ENCODE measurements around the gene LYST. TPM values are rescaled to one million over a fixed set of nuclear protein-coding genes. Genes with fewer than 3 reads are reported as not detected.

LYST gene
- total and polyA plus RNA-seq, 2 donors (not counting 3 experiments of a cell fraction or from before 2014, with no cell fraction given) = 3.1 to 9.6 TPM

GRCh38 chr1:235643837-235644692 is 222.6 kb downstream of the LYST start:
- no peak for TF ChIP-seq MYC (IDR thresholded peaks at IDR 0.05; ENCODE audit: low read depth, low read length)
- no peak for TF ChIP-seq EZH2 (IDR thresholded peaks at IDR 0.05; ENCODE audit: borderline replicate concordance, low read depth, low read length, severe bottlenecking)
- TF ChIP-seq, protein P1, sequence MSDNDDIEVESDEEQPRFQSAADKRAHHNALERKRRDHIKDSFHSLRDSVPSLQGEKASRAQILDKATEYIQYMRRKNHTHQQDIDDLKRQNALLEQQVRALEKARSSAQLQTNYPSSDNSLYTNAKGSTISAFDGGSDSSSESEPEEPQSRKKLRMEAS (IDR thresholded peaks at IDR 0.05; ENCODE audit: insufficient read depth, insufficient read length) = no peak
- TF ChIP-seq JUN (IDR thresholded peaks at IDR 0.05; ENCODE audit: borderline replicate concordance, insufficient read depth, insufficient read length, low read depth) = no peak
- no peak for TF ChIP-seq GATA2 (IDR thresholded peaks at IDR 0.05; ENCODE audit: insufficient read depth, insufficient read length, low read depth, low read length)
- TF ChIP-seq FOS (IDR thresholded peaks at IDR 0.05; ENCODE audit: borderline replicate concordance, insufficient read depth, low read length) = no peak
- TF ChIP-seq POLR2AphosphoS5 (IDR thresholded peaks at IDR 0.05; ENCODE audit: insufficient read depth, low read depth, low read length) = no peak
- TF ChIP-seq, protein P2, sequence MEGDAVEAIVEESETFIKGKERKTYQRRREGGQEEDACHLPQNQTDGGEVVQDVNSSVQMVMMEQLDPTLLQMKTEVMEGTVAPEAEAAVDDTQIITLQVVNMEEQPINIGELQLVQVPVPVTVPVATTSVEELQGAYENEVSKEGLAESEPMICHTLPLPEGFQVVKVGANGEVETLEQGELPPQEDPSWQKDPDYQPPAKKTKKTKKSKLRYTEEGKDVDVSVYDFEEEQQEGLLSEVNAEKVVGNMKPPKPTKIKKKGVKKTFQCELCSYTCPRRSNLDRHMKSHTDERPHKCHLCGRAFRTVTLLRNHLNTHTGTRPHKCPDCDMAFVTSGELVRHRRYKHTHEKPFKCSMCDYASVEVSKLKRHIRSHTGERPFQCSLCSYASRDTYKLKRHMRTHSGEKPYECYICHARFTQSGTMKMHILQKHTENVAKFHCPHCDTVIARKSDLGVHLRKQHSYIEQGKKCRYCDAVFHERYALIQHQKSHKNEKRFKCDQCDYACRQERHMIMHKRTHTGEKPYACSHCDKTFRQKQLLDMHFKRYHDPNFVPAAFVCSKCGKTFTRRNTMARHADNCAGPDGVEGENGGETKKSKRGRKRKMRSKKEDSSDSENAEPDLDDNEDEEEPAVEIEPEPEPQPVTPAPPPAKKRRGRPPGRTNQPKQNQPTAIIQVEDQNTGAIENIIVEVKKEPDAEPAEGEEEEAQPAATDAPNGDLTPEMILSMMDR (IDR thresholded peaks at IDR 0.05; ENCODE audit: extremely low read depth in 1 of 2, insufficient read depth in 1 of 2, low read depth in 1 of 2, low read length in 2 of 2) = no peak
- TF ChIP-seq POLR2A (IDR thresholded peaks at IDR 0.05; ENCODE audit: low read depth, low read length) = no peak
- no peak overlapping the region for H3K4me3 ChIP-seq (replicated peaks in 1 of 3; ENCODE audit: insufficient read depth in 1 of 3, low read depth in 1 of 3, low read length in 3 of 3)
- POLR2A ChIA-PET = no interaction called here
- peaks cover 13% of the 10 kb centered on the region for H3K4me1 ChIP-seq (ENCODE audit: control insufficient read depth, extremely low read depth, insufficient read depth, low read length)
- no peaks in the 10 kb centered on the region for H4K20me1 ChIP-seq (replicated peaks; ENCODE audit: control insufficient read depth, extremely low read depth, insufficient read depth, low read length)
- no peak overlapping the region for H3K9ac ChIP-seq (replicated peaks; ENCODE audit: extremely low read depth, insufficient read depth, low read length)
- intact Hi-C loops (cut with micrococcal nuclease) (no loop called here), dilution Hi-C loops (cut with MboI; ENCODE audit: extremely low pct_ligation_motif_present, low sequenced_read_pairs) (no loop called here)
- FAIRE-seq (no peak), DNase-seq (ENCODE audit: low read depth, low spot score) (no peak)
- H3K27me3 ChIP-seq (ENCODE audit: control insufficient read depth in 2 of 2, insufficient read depth in 2 of 2, low read length in 2 of 2) = peaks cover 10 to 17% of the 10 kb centered on the region in 2 experiments
- no peaks in the 10 kb centered on the region for H3K9me3 ChIP-seq (replicated peaks; ENCODE audit: control insufficient read depth, insufficient read depth, low read length)
- CTCF ChIA-PET = no interaction called here
- H2AFZ ChIP-seq (ENCODE audit: low read depth, low read length) = no peak overlapping the region
- H3K36me3 ChIP-seq (ENCODE audit: control insufficient read depth in 2 of 2, extremely low read depth in 1 of 2, insufficient read depth in 2 of 2, low read length in 2 of 2) = no peaks in the 10 kb centered on the region
- H3K4me2 ChIP-seq (ENCODE audit: insufficient read depth, low read length) = no peak overlapping the region
- H3K9me1 ChIP-seq (replicated peaks; ENCODE audit: control insufficient read depth, extremely low read depth, insufficient read depth, low read length) = no peaks in the 10 kb centered on the region
- H3K27ac ChIP-seq (ENCODE audit: insufficient read depth, low read depth, low read length) = no peak overlapping the region
- no peaks in the 10 kb centered on the region for H3K79me2 ChIP-seq (ENCODE audit: control insufficient read depth, insufficient read depth, low read length)
- BruUV-seq (replicated peaks) = no TSS peak
